GM19468 (cell line): ENCODE data around the gene JUN.

Experiments
- ATAC-seq: cut with Tn5 transposase; IDR thresholded peaks from one replicate; pipeline ENCODE4 v1.9.1; 2021; ENCODE audit warnings: mild to moderate bottlenecking, moderate library complexity, moderate number of reproducible peaks; ENCODE audit not compliant: unreplicated experiment; ENCODE audit errors: extremely low read depth

JUN gene

GRCh38 chr1:58783993-58784757, at the start of gene JUN:
Gene JUN (minus strand): TSS chr1:58784047. CDS start chr1:58783070, 977 bp downstream.
- peak; percentile 65 for ATAC-seq

GRCh38 chr1:58833166-58833565, 49.3 kb upstream of the JUN start:
- ATAC-seq = no peak

- no peak for ATAC-seq
These were observed 46.4 kb upstream of the JUN start for GRCh38 chr1:58830291-58830690.

- no peak for ATAC-seq
These were observed 46.0 kb upstream of the JUN start for GRCh38 chr1:58829866-58830265.

GRCh38 chr1:58827298-58827697, 43.5 kb upstream of the JUN start:
- ATAC-seq = no peak

GRCh38 chr1:58824753-58825389, 41.0 kb upstream of the JUN start:
- no peak for ATAC-seq

GRCh38 chr1:58823481-58824010, 39.7 kb upstream of the JUN start:
- ATAC-seq = no peak

- ATAC-seq = no peak
These were observed 37.5 kb upstream of the JUN start for GRCh38 chr1:58821309-58821708.

- ATAC-seq = no peak
These were observed 35.1 kb upstream of the JUN start for GRCh38 chr1:58818976-58819375.

- no peak for ATAC-seq
These were observed 34.2 kb upstream of the JUN start for GRCh38 chr1:58818075-58818474.

- no peak for ATAC-seq
These were observed 32.9 kb upstream of the JUN start for GRCh38 chr1:58816747-58817221.

- peak; percentile 79 for ATAC-seq
These were observed 32.4 kb upstream of the JUN start for GRCh38 chr1:58816072-58816746.

- no peak for ATAC-seq
These were observed 31.8 kb upstream of the JUN start for GRCh38 chr1:58815686-58816071.

GRCh38 chr1:58815069-58815685, 31.3 kb upstream of the JUN start:
- peak; percentile 43 for ATAC-seq

GRCh38 chr1:58814251-58815068, 30.6 kb upstream of the JUN start:
- no peak for ATAC-seq

- no peak for ATAC-seq
These were observed 30.0 kb upstream of the JUN start for GRCh38 chr1:58813801-58814200.

GRCh38 chr1:58813361-58813760, 29.5 kb upstream of the JUN start:
- ATAC-seq = no peak

- ATAC-seq = no peak
These were observed 29.1 kb upstream of the JUN start for GRCh38 chr1:58812926-58813325.

GRCh38 chr1:58812468-58812867, 28.6 kb upstream of the JUN start:
- ATAC-seq = no peak

- ATAC-seq = no peak
These were observed 27.5 kb upstream of the JUN start for GRCh38 chr1:58811303-58811702.
